GM12878 (cell line): Measurements from ENCODE around the gene SMPD3. TPM values are rescaled to one million over a fixed set of nuclear protein-coding genes. Genes with fewer than 3 reads are reported as not detected.

Experiments used
- ATAC-seq: fragments of 200-7000 bp; cut with Tn5 transposase; 3 replicates; pipeline ENCODE4 v1.9.1; 2020; ENCODE audit warnings: mild to moderate bottlenecking, moderate library complexity
- BruUV-seq: library from RNA; stranded (reverse); fragments of 400-500 nt; replicated peaks from 2 replicates; lab custom pipeline; 2021; lab: Mats Ljungman, UMichigan
- CTCF ChIA-PET: fragments of 300-600 bp; sonication (Branson Sonifier 250); formaldehyde crosslinking; extraction: SDS; loops from one replicate; lab custom pipeline; 2021; ENCODE audit warnings: inconsistent platforms; lab: Yijun Ruan, JAX
- POLR2A ChIA-PET: fragments of 350-600 bp; formaldehyde crosslinking; extraction: SDS; loops from one replicate; lab custom pipeline; 2021; ENCODE audit warnings: inconsistent platforms; lab: Charles Lee
- RAD21 ChIA-PET: fragments of 300-600 bp; sonication (Branson Sonifier 250); formaldehyde crosslinking; loops from one replicate; lab custom pipeline; 2023; ENCODE audit warnings: antibody characterized with exemption; ENCODE audit not compliant: unreplicated experiment; lab: Charles Lee
- SMC1A ChIA-PET: fragments of 300-600 bp; sonication (Branson Sonifier 250); formaldehyde crosslinking; loops from one replicate; lab custom pipeline; 2023; ENCODE audit not compliant: unreplicated experiment, uncharacterized antibody; lab: Charles Lee
- DNase-seq: peaks from one replicate; pipeline ENCODE4 v3.0.0-alpha.2; 2011; ENCODE audit warnings: low read depth, low spot score
- FAIRE-seq: peaks from 3 replicates; lab custom pipeline; 2011; peaks lifted over from hg19 to GRCh38; lab: Jason Lieb, UNC
- H2AFZ ChIP-seq: 2 replicates; pipeline ENCODE4 v1.6.0; 2011; ENCODE audit warnings: low read depth, low read length, control low read depth; ENCODE audit not compliant: control insufficient read depth
- H3K27ac ChIP-seq: 2 replicates; pipeline ENCODE4 v1.5.1; 2011; ENCODE audit warnings: control low read depth; ENCODE audit not compliant: control insufficient read depth, insufficient read depth
- H3K27me3 ChIP-seq, 2 experiments: replicated peaks in 1 of 2; 2 replicates each; pipeline versions ENCODE4 v1.6.0 to v1.6.1; 2011; ENCODE audit warnings: low read length in 1 of 2; ENCODE audit not compliant: control insufficient read depth in 2 of 2, insufficient read depth in 2 of 2
- H3K36me3 ChIP-seq, 2 experiments: 2 replicates each; pipeline ENCODE4 v1.5.1; 2011; ENCODE audit warnings: low read length in 1 of 2; ENCODE audit not compliant: control insufficient read depth in 2 of 2, insufficient read depth in 2 of 2
- H3K4me1 ChIP-seq: 2 replicates; pipeline ENCODE4 v1.6.1; 2011; ENCODE audit warnings: mild to moderate bottlenecking, low read length, moderate library complexity, mixed read lengths; ENCODE audit not compliant: control insufficient read depth, insufficient read depth
- H3K4me2 ChIP-seq: 2 replicates; pipeline ENCODE4 v1.6.0; 2011; ENCODE audit warnings: control low read depth; ENCODE audit not compliant: control insufficient read depth, insufficient read depth
- H3K4me3 ChIP-seq: fragments of 200-600 bp; sonication (generic); 2 replicates; pipeline ENCODE4 v1.5.1; 2016
- H3K79me2 ChIP-seq: 2 replicates; pipeline ENCODE4 v1.6.0; 2011; ENCODE audit warnings: low read length; ENCODE audit not compliant: control insufficient read depth, insufficient read depth
- H3K9ac ChIP-seq: 2 replicates; pipeline ENCODE4 v1.8.0; 2011; ENCODE audit warnings: low read length, control low read depth, mixed read lengths; ENCODE audit not compliant: control insufficient read depth, insufficient read depth
- H3K9me3 ChIP-seq: replicated peaks from 3 replicates; pipeline ENCODE4 v1.5.1; 2011; ENCODE audit warnings: mild to moderate bottlenecking, low read length; ENCODE audit not compliant: control insufficient read depth, insufficient read depth
- H4K20me1 ChIP-seq: 2 replicates; pipeline ENCODE4 v1.6.0; 2011; ENCODE audit not compliant: control insufficient read depth, insufficient read depth
- WGBS: methylation state at CpG from one replicate; pipeline ENCODE4 v1.1.6; 2016; ENCODE audit warnings: low lambda C conversion rate; ENCODE audit not compliant: insufficient replicate concordance, insufficient coverage; ENCODE audit errors: missing lambda C conversion rate; 5-methylcytosine and 5-hydroxymethylcytosine counted together
- in situ Hi-C: fragments of 300-500 bp; cut with MboI; formaldehyde crosslinking; loops from 9 replicates; pipeline ENCODE4 v1.14.3; 2018; ENCODE audit warnings: mixed read lengths
- intact Hi-C: fragments of 100-400 bp; cut with micrococcal nuclease; formaldehyde crosslinking; loops from one replicate; pipeline ENCODE4 v1.14.2; 2022; ENCODE audit not compliant: unreplicated experiment
- polyA plus RNA-seq, 11 experiments: library from polyadenylated mRNA; depleted of rRNA in 4 of 11; unstranded in 6 of 11; stranded (reverse) in 5 of 11; fragments of >200 nt; fragmentation: Nextera tagmentation in 4 of 11; fragmentation: Illumina TruSeq in 1 of 11; extraction: Ambion mirVana in 4 of 11; extraction: Trizol in 1 of 11; gene quantifications; 1 replicate in 1 of 11; 2 replicates in 10 of 11; pipeline versions ENCODE4 v1.2.1 to v1.2.3, GENCODE V29; 2011 to 2016; ENCODE audit warnings: inconsistent platforms in 2 of 11, missing spikeins in 2 of 11, low read depth in 1 of 11
- total RNA-seq, 4 experiments: library from RNA; depleted of rRNA in 3 of 4; stranded (reverse); fragments of >200 nt in 3 of 4; fragmentation: Illumina TruSeq in 1 of 4; extraction: Trizol in 1 of 4; gene quantifications; 2 replicates each; pipeline versions ENCODE4 v1.2.1 to v1.2.3, GENCODE V29; 2013 to 2021
- TF ChIP-seq, protein P1 (sequence below): fragments of 450-650 bp; IDR thresholded peaks from 2 replicates; pipeline ENCODE4 v1.6.1; 2016; ENCODE audit warnings: mild to moderate bottlenecking, moderate library complexity, borderline replicate concordance
- TF ChIP-seq, protein P2 (sequence below): IDR thresholded peaks from 2 replicates; pipeline ENCODE4 v1.6.1; 2012; ENCODE audit warnings: low read depth, low read length, improper control_type of control experiment

SMPD3 gene
- total and polyA plus RNA-seq, 10 of the 15 experiments (the other 5 are each of a cell fraction or from before 2014, with no cell fraction given): 0.04 to 2.0 (median 1.2) TPM

DNA sequence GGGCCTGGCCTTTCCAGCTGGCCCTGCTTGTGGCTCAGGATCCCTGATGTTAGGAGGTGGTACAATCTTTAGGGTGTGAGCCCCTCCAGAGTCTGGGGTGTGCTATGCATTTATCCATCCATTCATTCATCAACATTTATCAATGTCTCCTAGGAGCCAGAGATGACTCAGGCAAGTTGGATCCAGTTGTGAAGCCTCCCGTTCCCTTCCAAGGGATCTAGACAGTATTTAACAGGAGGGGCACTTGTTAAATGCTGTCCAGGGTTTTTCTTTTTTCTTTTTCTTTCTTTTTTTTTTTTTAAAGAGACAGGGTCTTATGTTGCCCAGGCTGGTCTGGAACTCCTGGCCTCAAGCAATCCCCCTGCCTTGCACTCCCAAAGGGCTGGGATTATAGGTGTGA lies 42.0 kb upstream of the SMPD3 start:
- intact Hi-C loops: no loop called here
- no peaks in the 10 kb centered on the region for H4K20me1 ChIP-seq
- CTCF ChIA-PET: interaction anchor here (0.9 kb wide), 1 partner anchor 20 kb away, joined by 4 read pairs; no protein-coding TSS in a partner anchor
- TF ChIP-seq, protein P1, sequence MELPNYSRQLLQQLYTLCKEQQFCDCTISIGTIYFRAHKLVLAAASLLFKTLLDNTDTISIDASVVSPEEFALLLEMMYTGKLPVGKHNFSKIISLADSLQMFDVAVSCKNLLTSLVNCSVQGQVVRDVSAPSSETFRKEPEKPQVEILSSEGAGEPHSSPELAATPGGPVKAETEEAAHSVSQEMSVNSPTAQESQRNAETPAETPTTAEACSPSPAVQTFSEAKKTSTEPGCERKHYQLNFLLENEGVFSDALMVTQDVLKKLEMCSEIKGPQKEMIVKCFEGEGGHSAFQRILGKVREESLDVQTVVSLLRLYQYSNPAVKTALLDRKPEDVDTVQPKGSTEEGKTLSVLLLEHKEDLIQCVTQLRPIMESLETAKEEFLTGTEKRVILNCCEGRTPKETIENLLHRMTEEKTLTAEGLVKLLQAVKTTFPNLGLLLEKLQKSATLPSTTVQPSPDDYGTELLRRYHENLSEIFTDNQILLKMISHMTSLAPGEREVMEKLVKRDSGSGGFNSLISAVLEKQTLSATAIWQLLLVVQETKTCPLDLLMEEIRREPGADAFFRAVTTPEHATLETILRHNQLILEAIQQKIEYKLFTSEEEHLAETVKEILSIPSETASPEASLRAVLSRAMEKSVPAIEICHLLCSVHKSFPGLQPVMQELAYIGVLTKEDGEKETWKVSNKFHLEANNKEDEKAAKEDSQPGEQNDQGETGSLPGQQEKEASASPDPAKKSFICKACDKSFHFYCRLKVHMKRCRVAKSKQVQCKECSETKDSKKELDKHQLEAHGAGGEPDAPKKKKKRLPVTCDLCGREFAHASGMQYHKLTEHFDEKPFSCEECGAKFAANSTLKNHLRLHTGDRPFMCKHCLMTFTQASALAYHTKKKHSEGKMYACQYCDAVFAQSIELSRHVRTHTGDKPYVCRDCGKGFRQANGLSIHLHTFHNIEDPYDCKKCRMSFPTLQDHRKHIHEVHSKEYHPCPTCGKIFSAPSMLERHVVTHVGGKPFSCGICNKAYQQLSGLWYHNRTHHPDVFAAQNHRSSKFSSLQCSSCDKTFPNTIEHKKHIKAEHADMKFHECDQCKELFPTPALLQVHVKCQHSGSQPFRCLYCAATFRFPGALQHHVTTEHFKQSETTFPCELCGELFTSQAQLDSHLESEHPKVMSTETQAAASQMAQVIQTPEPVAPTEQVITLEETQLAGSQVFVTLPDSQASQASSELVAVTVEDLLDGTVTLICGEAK: no peak
- TF ChIP-seq, protein P2, sequence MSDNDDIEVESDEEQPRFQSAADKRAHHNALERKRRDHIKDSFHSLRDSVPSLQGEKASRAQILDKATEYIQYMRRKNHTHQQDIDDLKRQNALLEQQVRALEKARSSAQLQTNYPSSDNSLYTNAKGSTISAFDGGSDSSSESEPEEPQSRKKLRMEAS: no peak
- TF ChIP-seq, all 136 proteins: peak for 0
- Histone ChIP-seq H3K4me3 (no peak overlapping the region), H2AFZ (no peak overlapping the region), H3K9me3 (no peaks in the 10 kb centered on the region; the same call in 1 of the 3 replicates), H3K27me3 (no peaks in the 10 kb centered on the region; a peak in 1 of 4 replicates), H3K36me3 (no peaks in the 10 kb centered on the region), H3K79me2 (no peaks in the 10 kb centered on the region), H3K27ac (no peak overlapping the region), H3K4me2 (no peak overlapping the region), H3K9ac (no peak overlapping the region), H3K4me1 (peaks cover 13% of the 10 kb centered on the region)
- 100% methylated on average over 1 of the region's 1 CpG for WGBS
- RAD21 ChIA-PET: no interaction called here
- DNase-seq (no peak), ATAC-seq (no peak), FAIRE-seq (no peak)
- SMC1A ChIA-PET: no interaction called here
- BruUV-seq: no TSS peak
- POLR2A ChIA-PET: interaction anchor here (0.6 kb wide), 1 partner anchor 249 kb away, joined by 5 read pairs; no protein-coding TSS in a partner anchor
- in situ Hi-C loops: no loop called here
